ENCODE measurements around the gene ERMARD.
A peak's percentile ranks its signal among the peaks of the same experiment; 100 is the strongest.

Gene ERMARD

GRCh38 chr6:169783971-169784820 lies 32.8 kb downstream of the ERMARD start:
- DNase-seq, result no peak

- DNase-seq, result no peak
Observed at GRCh38 chr6:169784821-169785340, 33.5 kb downstream of the ERMARD start.

GRCh38 chr6:169785566-169785965 lies 34.1 kb downstream of the ERMARD start:
- DNase-seq, result no peak

- no peak for DNase-seq
Observed at GRCh38 chr6:169786349-169786748, 34.9 kb downstream of the ERMARD start.

GRCh38 chr6:169787797-169788196 lies 36.4 kb downstream of the ERMARD start:
- DNase-seq, result no peak

- DNase-seq, result no peak
Observed at GRCh38 chr6:169788809-169789145, 37.4 kb downstream of the ERMARD start.

- DNase-seq, result no peak
Observed at GRCh38 chr6:169789146-169789943, 37.9 kb downstream of the ERMARD start.

- peak; percentile 62 to 81 (median 73) for DNase-seq
Observed at GRCh38 chr6:169789944-169790927, 38.8 kb downstream of the ERMARD start.

GRCh38 chr6:169791721-169792131 lies 40.3 kb downstream of the ERMARD start:
- no peak for DNase-seq

- no peak for DNase-seq
Observed at GRCh38 chr6:169792306-169793015, 41.0 kb downstream of the ERMARD start.

GRCh38 chr6:169793408-169793807 lies 42.0 kb downstream of the ERMARD start:
- no peak for DNase-seq

- no peak for DNase-seq
Observed at GRCh38 chr6:169794317-169795055, 43.1 kb downstream of the ERMARD start.

- DNase-seq, result peak in 2 of 3 donors; percentile 17 to 22
Observed at GRCh38 chr6:169795196-169795595, 43.8 kb downstream of the ERMARD start.

- no peak for DNase-seq
Observed at GRCh38 chr6:169798764-169799473, 47.5 kb downstream of the ERMARD start.

GRCh38 chr6:169799474-169799926 lies 48.1 kb downstream of the ERMARD start:
- no peak for DNase-seq

- DNase-seq, result no peak
Observed at GRCh38 chr6:169800116-169800667, 48.8 kb downstream of the ERMARD start.

- DNase-seq, result peak; percentile 27 to 47 (median 31)
Observed at GRCh38 chr6:169800668-169801395, 49.4 kb downstream of the ERMARD start.

GRCh38 chr6:169801396-169802160 lies 50.2 kb downstream of the ERMARD start:
- DNase-seq, result no peak
